GM19025 (cell line): ENCODE data around the gene PPARGC1A.
A peak's percentile ranks its signal among the peaks of the same experiment; 100 is the strongest.

Experiments
- ATAC-seq: cut with Tn5 transposase; IDR thresholded peaks from one replicate; pipeline ENCODE4 v1.9.1; 2021; ENCODE audit warnings: mild to moderate bottlenecking, low read depth, moderate library complexity; ENCODE audit not compliant: unreplicated experiment

PPARGC1A gene

DNA sequence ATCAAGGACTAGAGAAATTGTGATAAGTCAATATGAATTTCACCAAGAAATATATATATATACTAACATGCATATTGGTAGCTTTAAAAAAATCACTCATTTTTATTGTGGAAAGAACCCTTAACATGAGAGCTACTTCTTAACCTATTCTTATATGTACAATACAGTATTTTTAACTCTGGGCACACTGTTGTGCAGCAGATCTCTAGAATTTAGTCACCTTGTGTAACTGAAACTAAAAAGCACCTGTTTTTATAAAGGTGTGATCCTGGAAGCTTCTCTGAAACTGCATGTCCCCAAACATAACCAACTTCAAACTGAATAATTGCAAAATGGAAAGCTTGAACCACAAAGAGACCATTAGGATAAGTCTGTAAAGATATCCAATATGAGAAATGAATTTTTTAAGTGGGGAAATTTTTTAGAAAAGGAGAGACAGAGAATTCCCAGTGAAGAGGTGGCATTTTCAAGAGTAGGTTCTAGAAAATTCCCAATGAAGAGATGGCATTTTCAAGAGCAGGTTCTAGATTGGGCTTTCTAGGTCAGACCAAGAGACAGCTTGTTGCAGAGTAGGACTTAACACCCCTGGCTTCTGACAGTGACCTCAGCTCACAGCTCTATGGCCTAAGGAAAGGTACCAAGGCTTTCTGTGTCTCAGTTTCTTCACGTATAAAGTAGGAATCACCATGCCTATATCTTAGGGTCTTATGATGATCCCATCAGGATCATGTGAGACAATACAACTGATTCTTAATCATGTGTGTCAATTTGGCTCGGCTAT is 22.0 kb upstream of the PPARGC1A start:
- ATAC-seq = peak; percentile 72

DNA sequence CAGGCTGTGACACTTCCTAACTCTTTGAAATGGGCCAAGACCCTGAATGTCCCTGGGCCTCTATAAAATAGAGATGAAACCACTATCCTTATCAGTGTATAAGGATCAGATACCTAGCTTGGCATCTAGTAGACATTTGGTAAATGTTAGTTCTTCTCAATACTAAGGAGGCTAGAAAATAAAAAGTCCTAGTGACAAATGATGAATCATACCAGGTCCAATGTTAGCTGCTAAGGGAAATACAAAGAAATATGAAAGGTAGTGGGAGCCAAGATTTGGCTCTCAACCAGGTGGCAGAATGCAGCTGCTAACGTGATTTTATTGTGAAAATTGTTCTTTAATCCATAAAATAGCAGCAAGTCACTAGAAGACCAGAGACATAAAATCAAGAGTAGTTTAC is 19.8 kb upstream of the PPARGC1A start:
- no peak for ATAC-seq

DNA sequence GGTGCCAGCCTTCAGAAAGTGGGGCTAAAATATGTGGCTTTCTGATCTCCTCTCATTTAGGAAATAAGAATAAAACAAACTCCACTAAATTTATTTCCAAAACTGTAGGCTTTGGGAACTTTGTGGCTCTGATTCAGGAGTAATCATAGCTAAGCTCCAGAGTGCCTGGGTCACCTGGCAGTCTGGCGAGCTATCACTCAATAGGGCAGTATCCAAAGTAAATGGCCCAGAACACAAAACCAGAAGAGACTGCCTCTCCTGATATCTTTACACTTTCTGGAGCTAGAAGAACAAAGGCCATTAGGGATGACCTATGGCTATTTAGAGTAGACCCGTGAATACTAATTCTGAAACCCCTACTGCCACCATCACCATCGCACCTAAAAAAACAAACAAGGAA is 17.0 kb upstream of the PPARGC1A start:
- ATAC-seq = no peak

DNA sequence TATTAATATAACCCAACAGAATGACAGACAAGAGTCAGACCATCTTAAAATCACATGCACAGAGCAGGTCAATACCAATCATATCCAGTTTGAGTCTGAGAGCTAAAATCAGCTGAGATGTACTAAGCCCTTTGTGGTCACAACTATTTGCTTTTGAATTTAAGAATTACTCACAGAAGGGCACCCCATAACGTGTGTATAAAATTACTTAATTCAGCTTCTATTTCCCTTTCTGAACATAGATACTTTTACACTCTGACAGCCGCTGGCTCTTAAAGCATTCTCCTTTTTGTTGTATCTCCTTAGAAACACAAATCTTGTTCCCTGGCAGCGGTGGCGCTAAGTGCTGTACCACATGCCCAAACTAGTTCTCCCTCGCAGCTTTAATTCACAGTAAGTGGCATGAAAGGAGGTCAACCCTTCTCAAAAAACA is 14.8 kb upstream of the PPARGC1A start:
- ATAC-seq = no peak

DNA sequence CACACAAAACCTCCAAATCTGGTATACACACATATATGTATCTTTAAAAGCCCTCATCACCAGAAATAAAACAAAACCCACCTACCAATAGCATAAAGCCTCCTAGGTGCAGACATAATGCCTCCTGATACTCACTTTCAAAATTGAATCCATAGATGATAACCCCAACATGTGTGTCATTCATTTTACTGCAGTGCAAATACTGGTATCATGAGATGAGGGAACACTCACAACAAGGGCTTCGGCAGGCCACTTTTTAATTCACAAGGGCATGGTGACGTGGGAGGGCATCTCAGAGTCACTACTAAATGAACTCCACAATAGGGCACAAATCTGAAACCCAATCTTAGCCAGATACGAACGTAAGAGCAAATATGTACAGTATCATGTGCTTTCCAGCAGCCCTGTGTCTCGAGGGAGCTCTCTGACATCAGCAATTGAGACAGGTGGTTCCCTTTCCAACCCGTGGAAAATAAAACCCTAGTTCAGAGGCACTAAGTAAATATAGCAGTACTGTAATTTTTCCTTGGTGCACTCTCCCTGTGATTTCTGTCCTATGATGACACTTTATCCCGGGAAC is 14.1 kb upstream of the PPARGC1A start:
- no peak for ATAC-seq

DNA sequence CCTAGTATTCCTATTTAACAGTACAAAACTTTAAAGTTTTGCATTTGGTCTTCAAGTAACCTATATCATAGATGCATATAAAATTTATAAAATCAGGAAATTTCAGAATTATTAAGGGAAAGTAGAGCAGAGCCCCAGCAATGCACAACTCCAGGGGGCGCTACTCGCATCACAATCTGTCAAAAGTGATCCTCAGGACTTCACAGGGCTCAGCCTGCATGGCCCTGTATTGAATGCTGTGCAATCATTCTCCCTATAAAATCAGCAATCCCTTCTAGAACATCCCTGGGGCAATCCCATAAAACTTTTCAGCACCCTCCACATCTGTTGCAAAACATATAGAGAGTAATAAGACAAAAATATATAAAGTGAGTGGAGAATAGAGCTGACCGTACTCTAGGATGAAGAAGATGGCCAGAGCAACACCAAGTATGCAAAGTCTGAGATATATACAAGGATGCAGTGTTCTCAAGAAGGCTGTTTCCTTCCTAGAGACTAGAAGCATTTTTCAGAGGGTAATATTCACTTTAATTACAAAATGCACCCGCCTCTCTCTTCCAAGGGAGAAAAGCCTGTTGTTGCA is 12.5 kb upstream of the PPARGC1A start:
- no peak for ATAC-seq

DNA sequence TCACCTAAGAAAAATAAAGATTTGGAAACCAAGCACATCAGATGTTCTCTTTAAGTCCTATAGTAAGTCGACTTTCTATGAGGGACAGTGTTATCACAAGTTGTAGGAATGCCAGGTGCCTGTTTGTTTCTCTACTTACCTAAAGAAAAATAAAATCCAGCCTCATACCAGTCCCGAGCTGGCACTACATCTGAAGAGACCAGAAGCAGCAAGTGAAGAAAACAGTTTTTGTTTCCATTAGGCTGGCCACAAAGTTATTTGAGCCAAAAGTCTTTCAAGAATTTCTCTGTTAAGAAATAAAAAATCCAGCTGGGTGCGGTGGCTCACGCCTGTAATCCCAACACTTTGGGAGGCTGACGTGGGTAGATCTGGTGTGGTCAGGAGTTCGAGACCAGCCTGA is 10.8 kb upstream of the PPARGC1A start:
- ATAC-seq = no peak

DNA sequence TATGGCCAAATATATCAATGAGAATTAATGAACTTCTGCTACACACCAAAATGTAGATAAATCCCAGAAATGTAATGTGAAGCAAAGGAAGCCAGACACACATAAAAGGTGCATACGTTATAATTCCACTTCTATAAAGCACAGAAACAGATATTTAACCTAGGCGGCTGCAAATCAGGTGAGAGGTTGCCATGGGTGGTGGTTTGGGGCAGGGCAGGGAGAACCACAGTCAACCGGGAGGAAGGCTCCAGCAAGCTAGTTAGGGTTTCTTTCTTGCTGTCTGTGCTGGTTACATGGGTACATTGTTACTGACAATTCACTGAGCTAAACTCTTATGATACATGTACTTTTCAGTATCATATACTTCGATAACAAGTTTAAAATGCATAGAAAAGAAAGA is 9.7 kb upstream of the PPARGC1A start:
- ATAC-seq = no peak

DNA sequence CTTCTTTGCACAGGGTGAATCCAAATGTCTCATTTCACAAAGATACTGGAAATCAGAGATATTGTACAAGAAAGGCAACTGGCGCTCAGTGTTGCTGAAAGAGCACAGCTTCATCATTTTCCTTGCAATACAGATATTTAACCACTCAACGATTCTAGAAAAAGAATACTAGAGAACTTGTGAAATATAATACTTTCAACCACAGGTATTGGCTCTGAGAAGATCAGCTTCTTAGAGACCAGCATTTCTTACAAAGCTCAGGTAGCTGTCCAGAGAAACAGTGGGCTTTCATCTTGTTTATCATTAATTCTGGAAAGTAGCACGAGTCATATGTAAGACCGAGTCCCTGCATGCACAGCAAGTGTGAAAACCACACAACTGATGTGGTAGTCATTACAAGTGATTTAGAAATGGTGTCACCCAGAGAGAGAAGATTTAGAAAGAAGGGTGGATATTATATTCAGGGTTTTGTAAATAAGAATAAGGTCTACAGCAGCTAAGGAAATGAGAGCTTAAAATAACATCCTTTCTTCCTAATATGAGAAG is 7.8 kb upstream of the PPARGC1A start:
- ATAC-seq = no peak

DNA sequence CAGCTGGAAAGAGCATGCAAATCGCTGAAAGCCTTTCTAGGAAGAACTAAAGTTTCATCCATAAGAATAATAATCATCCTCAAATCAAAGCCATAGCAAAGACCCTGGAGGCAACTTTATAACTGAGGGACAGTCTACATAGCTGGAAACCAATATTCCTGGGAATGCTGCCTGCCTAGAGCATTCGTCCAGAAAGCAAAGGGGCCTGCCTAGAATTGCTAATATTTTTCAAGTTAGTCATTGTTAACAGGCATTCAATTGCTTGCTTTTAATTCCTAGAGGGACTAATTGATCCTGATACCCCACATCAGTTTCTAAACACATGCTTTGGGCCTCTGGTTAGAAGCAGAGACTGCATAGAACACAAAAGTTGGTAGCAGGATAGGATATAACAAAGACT is 4.2 kb upstream of the PPARGC1A start:
- no peak for ATAC-seq

DNA sequence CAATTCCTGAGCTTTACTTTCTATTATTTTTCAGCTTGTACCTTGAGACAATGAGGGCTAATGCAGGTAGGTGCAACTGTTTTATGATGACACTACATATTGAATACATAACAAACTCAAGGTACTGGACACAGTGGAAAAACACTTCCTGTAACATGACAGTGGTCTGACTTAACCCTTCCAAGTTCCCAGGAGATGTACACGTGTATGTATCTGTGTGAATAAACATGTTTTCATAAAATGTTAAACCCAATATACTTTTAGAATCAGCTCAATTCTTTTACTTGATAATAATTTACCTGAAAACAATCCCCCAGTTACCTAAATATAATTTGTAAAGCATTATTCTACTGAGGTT is 1.2 kb upstream of the PPARGC1A start:
- no peak for ATAC-seq

DNA sequence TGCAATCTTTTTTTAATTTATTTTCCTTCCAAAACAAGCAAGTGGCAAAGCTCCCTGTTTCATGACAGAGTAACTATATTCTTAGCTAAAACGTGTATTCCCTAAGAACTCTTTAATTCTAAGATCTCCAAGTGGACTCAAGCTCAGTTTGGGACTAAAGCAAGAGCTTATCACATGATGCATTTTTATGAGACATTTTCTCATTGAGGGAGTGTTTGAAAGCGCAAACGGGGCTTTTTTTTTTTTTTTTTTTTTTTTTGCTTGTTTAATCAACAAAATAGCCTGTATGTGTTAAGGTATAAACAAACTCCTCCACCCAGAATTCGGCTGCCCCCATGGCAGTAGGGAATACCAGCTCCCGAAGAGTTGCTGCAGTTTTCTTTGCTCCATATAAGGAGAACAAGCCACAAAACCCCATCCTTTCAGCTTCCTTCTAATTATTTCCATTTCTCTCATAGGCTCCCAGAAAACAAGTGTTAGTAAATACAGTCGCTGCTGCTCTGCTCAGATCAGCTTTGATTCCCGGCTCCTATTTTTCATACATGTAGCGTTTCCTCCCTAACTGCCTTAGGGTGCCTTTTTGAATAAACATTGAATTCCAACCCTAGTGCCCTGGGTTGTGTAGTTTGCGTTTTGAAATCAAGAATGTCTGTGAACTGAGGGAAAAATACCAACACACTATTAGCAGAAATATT is 669 bp upstream of the PPARGC1A start:
- no peak for ATAC-seq

DNA sequence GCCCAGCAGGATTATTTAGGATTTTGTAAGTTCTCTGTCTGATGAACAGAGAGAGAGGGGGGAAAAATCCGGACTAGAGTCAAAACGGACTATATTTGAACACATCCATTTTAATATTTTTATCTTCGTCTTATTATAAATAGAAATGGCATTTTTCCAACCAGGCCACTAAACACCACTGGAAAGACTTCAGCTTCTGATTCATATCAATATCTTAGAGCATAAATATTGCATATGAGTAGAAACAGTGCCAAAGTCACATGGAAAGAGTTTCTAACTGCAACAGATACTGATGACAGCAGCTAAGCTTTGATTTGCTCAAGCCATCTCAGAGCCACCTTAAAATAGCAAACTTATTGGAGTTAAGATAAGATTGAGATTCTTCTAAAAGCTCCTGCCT is 456 bp downstream of the PPARGC1A start:
- no peak for ATAC-seq

DNA sequence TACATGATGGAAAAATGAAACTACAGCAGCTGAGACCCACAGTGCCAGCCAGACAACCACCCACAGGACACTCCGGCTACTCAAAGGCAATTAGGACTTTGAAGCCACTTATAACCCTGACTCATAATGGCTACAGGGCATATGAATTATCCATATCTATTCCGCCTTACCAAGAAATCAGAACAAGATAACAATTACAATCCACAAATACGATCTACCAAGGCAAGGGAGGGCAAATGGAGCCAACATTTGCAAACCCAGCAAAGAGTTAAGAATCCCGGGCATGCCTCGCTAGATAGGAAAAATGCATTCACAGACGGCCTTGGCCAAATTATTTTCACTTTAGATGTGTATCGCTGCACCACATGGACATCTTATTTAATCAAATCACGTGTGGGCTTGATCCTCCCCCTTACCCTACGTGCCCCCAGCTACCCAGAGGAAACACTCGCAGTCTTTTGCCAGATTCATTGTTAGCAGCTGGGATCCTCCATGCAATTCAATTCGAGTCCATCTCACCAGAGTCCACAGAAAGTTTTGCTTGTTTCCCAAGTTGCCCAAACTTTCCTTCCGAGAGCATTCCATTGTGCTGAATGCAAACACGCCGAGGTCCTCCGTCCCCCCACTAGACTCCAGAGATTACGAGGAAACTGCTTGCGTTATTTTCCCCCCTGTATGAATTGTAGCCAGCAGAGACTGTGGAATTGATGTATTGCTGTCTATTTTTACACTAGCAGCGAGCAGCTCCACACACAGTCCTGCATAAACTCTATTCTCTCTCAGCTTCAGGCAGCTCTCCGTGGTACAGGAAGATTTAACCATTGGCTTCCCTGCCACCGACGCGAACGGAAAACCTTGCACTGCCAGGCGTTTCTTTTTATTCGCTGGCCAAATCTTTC is 1.2 kb downstream of the PPARGC1A start:
- ATAC-seq = no peak

DNA sequence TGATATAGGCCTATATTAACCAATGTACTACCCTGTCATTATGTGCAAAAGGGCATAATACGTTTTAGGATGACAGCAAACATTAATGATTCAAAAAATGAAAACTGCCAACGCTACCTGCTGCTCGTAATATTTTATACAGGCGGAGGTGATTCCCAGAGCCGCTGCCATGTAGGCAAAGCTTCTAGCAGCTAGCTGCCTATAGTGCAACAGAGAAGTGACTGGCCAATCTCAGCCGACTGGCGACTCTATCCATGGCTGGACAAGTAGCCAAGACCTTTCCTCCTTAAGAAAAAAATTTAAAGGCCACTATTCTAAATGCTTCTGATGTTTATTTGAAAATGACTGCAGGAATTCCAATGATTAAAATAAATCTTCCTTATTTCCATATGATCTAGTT is 1.9 kb downstream of the PPARGC1A start:
- ATAC-seq = no peak

DNA sequence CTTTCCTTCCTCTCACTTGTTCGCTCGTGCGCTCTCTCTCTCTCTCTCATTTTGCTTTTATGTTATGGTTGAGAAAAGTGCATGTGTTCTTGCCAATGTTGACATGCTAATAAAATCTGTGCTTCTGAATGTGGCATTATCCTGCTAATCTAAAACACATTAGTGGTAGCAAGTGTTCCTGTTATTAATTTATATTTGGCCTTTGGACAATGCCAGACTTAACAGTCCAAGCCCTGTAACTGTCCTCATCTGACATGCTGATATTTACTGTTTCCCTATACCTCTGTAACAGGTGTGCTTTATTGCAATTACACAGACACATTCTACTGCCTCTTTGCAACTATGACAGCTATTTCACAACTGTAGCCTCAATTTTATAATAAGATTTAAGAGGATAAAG is 2.7 kb downstream of the PPARGC1A start:
- no peak for ATAC-seq

DNA sequence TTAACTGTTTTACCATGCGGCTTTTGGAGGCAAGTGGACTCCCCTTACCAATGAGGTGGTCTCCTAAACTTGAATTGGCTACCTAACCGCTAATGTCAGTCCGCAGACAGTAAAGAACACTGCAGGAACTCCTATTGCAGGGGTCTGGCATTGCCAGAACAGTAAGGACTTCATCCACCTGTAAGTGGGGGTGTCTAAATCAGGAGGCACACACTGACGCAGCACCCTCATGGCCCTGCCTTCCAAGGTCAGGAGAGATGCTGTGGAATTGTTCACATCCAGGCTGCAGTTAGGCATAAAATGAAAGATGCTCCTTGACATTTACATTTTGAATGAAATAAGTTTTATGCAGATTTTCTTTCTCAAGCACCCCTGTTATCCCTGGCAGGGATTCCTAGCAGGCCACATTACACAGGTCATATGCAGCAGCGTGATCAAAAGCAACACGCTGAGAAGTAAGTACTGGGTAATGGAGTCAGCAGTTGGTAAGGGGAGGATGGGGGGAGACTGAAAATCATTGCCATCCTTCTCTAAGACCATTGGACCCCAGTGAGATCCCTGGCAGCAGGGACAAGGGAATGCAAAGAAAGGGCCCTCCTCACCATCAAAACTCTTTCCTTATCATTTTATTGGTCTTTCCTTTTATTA is 3.8 kb downstream of the PPARGC1A start:
- no peak for ATAC-seq

DNA sequence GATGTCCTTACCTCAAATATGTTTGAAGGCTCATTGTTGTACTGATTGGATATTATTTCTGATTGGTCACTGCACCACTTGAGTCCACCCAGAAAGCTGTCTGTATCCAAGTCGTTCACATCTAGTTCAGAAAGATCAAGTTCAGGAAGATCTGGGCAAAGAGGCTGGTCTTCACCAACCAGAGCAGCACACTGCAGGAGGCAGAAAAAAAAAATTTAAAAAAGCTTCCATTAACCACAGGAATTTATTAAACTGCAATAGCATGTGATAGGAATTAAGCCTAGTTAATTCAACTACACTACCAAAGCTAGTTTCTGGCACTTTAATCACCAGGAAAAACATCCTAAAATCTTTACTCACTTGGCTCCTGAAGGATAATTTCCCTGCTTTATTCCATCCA is 5.1 kb downstream of the PPARGC1A start:
- ATAC-seq = no peak

DNA sequence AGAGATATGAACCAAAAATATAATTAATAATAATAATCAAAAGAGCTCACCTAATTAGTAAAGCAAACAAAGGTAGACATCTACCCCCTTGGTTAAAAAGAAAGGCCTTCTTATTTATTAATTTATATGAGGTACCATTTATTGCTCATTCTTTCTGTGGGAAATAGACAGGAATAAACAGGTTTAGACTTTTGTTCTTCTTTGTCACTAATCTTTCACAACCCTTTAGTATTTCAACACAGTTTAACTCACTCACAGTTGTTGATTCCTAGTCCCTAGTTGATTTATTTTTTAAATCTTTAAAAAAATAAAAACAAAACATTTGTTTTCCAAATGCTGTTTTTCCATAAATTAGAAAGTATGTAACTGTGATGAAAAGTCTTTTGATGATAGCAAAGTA is 5.6 kb downstream of the PPARGC1A start:
- no peak for ATAC-seq
